Smooth muscle cell of the brain vasculature (primary cell): ENCODE results near the gene RARRES2.

Experiments used
- DNase-seq: peaks from one replicate; pipeline ENCODE4 v3.0.0-alpha.2; 2012; ENCODE audit warnings: low read depth, low spot score

Gene RARRES2

DNA sequence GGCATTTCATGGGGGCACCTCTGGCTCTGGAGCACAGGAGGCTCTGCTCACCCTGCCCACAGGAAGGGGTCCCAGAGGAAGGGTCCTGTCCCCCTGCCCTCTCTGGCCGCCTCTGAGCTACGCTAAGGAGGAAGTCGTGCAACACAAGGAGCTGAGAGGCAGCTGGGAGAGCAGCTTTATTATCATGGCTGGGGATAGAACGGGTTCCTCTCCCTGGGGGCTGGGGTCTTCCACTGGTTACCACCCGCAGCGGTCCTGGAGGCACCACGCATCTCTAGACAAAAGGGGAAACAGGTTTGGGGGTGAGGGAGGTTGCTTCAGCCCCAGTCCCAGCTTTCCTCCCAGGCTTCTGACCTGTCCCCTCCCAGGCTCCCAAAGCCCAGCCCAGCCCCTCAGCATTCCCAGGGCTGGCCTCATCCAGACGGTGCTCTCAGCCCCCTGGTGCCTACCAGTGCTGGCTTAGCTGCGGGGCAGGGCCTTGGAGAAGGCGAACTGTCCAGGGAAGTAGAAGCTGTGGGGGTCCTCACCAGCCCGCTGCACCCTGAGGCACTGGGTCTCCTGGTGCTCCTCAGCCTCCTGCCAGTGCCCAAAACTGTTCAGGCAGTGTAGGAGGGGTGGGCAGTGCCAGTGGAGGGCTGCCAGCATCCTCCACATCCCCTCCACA lies 3.1 kb downstream of the RARRES2 start:
- no peak for DNase-seq

DNA sequence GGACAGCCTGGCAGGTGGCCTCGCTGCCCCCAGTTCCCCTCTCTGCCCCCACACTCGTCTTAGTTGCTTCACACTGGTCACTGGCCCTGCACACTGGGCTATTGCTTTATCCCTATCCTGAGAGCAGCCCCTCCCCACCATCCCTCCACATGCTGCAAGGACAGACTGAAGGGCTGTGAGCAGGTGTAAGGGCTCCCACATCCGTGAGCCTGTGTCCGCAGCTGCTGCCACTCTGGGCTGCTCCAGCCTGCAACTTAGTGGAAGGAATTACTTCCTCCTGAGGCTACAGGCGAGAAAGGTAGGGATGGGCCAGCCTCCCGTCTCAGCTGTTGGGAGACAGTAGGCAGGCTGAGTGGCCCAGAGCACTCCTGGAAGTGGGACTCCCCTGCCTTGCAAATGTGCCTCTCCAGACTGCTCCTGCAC lies 3.8 kb downstream of the RARRES2 start:
- DNase-seq = no peak

DNA sequence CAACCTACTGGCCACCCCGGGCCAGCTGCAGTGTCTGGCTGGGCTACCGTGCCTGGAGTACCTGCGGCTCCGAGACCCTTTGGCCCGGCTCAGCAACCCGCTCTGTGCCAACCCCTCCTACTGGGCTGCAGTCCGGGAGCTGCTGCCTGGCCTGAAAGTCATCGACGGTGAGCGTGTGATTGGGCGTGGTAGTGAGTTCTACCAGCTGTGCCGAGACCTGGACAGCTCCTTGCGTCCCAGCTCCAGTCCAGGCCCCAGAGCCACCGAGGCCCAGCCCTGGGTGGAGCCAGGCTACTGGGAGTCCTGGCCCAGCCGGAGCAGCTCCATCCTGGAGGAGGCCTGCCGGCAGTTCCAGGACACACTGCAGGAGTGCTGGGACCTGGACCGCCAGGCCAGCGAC lies 4.2 kb downstream of the RARRES2 start:
- no peak for DNase-seq

DNA sequence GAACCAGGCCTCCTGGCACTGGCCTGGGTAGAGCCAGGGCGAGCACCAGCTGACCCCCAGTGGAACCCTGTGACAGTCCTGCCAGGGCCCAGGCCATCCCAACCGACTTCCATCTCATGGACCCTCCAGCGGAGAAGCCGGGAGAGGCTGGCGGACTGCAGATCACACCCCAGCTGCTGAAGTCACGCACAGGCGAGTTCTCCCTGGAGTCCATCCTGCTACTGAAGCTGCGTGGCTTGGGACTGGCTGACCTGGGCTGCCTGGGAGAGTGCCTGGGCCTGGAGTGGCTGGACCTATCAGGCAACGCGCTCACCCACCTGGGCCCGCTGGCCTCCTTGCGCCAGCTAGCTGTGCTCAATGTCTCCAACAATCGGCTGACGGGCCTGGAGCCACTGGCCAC lies 4.7 kb downstream of the RARRES2 start:
- DNase-seq = no peak

DNA sequence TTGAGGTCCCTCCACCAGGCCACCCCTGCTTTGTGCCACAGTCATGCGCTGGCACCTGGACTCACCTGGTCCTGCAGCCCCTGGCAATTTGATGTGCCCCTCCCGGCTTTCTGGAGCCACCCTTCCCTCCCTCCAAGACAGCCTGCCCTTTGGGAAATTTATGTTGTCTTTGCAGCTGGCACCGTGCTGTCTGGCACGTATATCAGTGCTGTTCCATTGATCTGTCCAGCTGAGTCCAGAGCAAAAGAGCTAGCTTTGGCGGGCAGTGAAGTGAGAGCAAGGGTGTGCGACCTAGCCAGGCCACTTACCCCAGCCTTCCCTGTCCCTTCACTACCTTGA lies 5.7 kb downstream of the RARRES2 start:
- no peak for DNase-seq

DNA sequence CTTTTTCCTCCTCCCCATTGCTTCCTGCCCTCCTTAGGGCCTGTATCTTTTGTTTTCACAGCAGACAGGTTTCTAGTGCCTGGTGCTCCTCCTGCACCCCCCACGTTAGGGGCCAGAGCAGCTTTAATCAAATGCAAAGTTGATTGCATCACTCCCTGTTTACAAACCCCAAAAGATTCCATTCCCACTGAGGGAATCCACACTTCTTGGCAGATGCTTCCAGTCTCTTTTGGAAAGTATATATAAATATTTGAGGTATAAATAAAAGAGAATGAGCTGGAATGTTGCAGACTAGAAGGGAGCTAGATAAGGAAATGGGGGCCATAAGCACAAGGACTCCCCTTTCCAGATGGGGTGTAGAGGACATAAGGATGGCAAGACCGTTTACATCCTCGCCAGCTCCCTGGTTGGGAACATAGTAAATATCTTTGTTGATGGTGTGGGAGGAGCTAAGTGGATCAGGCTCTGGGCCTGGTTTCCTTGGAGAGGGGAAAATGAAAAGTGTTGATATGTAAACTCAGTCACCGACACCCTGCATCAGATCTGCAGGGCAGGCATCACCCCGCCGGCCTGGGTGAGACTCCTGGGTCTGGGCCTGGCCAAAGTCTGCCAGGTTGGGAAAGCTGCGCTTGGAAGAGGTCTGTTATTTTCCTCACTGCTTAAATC lies 6.2 kb downstream of the RARRES2 start:
- DNase-seq = no peak

DNA sequence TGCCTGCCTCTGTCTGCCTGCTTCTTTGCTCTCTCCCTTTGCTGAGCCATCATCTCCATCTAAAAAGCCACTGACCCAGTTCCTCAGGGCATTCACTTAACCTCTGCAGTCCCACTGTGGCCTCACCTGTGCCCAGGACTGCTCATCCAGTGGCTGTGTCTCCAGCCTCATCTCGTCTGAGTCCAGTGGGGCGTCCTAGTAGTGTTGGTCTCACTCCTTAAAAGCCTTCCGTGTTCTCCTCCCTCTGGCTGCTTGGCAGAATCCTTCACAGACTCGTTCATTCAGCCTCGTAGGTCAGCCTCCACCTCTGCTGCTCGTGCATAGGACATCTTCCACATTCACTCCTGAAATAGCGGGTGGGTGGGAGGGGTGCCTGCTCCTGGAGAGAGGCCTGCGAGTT lies 7.3 kb downstream of the RARRES2 start:
- DNase-seq = no peak

DNA sequence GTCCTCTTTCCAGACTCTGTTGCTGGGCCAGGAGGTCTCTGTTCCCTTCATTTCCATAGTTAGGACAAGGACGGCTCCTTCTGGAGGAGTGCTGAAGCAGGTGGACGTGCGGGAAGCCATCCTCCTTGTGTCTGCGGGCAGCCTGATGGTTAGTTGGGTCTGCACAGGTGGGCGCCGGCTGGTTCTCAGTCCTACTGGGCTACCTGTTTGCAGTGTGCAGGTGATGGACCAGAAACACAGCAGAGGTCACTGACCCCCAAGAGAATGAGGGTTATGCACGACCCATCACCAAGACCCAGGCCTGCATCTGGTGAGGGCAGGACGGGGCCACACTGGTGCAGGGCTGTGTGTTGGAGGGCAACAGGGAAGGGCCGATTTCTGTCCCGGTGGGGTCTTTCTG lies 7.8 kb downstream of the RARRES2 start:
- DNase-seq = no peak

DNA sequence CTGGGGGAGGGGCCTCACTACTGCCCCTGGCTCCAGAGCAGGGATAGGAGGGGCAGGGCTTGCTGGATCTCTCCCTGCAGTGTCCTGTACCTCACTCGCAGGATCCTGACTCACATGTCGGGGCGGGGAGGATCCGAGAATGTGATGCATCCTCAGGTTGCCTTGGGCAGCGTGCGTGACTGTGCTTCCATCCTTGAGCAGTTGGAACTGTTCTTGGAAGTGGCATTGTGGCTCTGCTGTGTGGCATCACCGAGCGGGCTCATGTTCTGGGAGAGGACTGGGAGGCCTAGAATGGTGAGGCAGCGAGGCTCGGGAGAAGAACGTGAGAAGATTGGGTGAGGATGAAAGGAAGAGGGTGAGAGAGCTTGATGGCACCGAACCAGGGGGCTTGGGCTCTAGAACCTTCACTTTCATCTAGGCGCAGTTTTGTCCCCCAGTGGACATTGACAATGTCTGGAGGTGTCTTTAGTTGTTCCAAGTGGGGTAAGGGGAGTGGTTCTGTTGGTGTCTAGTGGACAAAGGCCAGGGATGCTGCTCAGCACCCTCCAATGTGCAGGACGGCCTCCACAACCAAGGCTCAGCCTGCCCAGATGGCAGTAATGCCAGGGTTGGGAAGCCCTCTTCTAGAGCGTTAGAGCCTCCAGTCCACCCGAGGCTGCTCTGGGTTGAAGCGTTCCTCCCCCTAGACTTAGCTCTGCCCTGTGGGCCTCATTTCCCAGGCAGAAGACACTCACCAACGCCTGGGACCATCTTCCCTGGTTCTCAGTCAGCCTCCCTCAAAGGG lies 8.4 kb downstream of the RARRES2 start:
- DNase-seq = no peak

DNA sequence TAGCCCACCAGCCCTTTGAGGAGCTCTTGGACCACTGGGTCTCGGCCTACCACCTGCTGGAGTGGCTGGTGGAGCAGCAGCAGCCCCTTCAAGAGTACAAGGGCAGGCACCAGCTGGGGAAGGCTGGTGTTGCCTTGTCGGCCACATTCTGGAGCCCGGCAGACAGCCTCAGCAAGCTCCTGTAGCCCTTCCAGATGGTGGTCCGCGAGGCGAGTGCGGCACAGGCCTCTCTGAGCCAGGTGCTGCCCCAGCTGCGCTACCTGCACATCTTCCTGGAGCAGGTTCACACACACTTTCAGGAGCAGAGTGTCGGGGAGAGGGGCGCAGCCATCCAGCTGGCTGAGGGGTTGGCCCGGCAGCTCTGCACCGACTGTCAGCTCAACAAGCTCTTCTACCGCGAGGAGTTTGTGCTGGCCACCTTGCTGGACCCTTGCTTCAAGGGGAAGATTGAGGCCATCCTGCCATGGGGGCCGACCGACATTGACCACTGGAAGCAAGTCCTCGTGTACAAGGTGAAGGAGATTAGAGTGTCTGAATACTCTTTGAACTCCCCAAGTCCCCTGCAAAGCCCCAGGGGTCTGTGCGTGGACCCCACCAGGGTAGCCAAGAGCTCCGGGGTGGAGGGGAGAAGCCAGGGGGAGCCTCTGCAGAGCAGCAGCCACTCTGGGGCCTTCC lies 11.1 kb downstream of the RARRES2 start:
- DNase-seq = no peak

DNA sequence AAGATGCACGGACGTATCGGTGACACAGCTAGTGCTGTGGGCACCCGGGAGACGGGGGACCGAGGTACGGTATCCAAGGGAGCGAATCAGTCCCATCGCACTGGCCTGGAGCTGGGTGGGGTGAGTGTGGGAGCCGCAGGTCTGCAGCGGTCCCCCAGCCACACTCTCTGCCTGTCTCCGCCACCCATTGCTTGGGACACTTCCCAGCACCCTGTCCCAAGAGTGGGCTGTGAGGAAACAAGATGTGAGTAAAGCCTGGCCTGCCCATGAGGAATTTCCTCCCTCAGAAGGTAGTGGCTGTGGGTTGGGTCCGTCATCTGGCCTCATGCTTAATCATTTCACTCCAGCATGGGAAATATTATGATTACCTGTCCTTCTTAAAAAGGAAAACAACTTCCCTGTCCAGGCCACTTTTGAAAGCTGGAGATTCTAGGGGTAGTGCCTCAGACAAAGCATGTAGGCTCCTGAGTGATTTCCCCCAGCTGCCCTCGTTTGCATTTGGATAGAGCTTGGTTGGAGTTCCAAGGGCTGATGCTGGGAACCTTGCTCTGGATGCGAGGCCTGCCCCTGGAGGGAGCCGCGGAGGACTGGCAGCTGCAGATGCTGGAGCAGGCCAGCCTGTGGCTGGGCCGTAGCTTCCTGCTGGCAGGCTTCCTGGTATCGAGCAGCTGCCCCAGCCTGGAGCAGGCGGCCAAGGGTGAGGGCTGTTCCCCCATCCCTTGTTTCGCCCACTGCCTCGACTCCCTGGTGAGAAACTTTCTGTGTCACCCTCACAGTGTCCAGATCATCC lies 11.9 kb downstream of the RARRES2 start:
- no peak for DNase-seq

DNA sequence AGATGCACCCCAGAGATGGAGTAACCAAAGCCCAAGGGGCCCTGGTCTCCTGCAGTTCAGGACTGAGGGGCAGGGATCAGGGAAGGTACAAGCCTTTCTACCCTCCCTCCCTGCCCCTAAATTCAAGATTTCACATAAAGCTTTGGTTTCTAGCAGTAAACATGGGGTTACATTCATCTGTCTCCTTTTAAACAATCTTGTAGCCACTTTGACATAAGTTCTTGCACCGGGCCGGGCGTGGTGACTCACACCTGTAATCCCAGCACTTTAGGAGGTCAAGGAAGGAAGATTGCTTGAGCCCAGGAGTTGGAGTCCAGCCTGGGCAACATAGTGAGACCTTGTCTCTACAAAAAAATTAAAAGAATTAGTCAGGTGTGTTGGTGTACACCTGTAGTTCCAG lies 14.1 kb downstream of the RARRES2 start:
- no peak for DNase-seq

DNA sequence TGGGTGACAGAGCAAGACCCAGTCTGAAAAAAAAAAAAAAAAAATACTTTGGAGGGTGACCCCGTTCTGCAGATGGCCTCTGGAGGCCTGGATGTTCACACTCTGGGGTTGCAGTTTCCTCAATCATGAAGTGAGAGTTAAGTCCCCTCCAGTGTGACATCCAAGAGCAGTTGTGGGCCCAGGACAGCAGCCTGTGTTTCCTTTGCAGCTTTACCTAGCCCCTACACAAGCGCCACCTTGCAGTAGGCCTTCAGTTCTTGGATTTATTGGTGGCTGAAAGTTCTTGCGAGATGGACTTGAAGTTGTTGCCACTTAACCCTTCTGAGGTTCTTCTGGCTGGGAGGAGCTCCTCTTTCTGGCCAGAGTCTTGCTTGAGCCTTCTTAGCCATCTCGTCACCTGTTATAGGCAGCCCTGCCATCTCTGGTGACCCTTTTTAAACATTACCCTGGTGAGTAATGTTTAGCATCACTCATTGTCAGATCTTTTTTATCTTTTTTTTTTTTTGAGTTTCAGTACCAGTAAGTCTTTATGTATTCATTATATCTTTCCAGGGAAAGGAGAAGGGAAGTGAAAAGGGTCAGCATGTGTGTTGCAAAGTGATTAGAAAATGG lies 14.7 kb downstream of the RARRES2 start:
- no peak for DNase-seq

DNA sequence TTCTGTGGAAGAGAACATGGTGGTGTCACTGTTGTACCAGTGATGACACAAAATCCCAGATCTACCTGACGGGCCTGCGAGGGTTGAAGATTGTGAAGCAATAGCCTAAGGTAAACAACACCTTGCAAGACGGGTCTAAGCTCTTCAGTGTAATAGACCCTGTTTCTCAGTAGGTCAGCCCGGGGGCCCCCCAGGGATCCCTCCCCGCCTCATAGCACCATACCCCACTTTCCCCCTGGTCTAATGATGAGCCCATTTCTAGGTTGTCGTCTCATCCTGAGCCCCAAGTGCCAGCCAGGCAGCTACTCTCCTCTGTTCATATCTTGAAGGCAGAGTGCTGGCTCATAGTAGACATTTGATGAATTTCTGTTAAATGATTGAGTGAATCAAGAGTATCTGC lies 15.5 kb downstream of the RARRES2 start:
- DNase-seq = no peak

DNA sequence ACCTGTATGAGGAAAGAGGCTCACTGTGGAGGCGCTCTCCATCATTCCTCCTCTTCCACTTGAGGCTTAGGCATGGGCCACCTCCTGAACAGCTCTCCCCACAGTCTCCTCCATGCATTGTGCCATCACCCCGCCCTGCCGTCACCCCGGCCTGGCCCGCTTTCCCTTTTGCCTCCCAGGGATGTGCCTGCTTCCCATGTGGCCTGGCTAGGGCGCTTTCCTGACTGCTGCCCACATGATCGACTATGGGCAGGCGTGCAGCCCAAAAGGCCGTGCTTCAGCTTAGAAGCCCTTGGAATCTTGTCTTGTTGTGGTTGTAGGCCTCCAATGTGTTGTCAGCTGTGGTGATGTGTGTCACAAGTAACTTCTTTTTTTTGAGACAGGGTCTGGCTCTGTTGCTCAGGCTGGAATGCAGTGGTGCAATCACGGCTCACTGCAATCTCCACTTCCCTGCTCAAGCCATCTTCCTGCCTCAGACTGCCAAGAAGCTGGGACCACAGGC lies 16.3 kb downstream of the RARRES2 start:
- no peak for DNase-seq

DNA sequence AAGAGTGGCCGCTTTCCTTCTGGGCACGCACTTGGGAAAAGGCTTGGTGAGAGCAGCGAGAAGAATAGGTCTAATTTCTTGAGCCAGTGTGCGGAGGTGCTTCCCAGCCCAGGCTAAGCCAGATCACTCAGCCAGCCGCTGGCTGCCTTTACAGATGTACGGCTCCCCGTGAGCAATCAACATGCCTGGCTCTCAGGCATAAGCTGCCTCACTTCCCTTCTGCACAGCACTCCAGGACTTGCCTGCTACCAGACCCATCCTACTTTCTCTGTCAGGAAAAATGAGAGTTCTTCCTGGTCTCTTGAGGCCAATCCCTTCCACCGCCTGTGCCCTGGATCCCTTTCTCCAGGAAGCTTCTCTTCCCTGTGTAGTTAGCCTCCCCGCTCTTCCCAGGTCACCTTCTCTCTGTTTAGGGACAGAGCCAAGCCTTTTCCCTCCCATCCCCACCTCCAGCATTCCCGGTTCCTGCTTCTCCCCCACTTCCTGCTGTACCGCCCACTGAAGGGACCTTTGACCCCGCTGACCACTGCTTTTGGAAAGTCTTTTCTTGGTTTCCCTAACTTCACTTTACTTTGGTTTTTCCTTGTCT lies 17.0 kb downstream of the RARRES2 start:
- no peak for DNase-seq

DNA sequence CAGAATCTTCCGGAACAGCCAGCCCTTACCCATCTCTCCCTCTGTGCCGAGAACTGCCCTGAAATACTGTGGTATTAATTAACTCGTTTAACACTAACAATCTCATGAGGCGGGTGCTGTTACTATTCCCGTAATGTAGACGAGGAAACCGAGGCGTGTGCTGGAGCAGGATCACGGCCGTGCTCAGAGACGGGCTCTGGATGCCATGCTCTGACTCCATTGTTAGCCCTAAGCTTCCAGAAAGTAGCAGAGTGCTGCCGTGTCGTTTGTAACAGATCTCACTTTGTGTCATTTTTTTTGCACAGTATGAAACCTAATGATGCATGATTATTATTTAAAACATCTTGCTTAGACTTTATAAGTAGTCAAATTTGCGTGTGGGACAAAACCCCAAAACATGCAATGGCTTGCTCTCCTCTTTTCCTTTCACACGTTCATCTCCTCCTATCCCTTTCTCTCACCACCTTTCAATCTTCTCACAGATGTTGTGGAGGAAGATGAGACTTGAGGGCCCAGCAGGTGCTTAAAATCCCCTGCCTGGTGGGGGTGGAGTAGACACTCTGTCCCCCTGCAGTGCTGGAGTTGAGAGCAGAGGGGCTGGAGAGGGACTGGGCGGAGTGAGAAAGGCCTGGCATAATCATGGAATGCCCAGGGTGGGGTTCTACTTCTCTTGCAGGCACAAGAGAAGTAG lies 17.6 kb downstream of the RARRES2 start:
- no peak for DNase-seq

DNA sequence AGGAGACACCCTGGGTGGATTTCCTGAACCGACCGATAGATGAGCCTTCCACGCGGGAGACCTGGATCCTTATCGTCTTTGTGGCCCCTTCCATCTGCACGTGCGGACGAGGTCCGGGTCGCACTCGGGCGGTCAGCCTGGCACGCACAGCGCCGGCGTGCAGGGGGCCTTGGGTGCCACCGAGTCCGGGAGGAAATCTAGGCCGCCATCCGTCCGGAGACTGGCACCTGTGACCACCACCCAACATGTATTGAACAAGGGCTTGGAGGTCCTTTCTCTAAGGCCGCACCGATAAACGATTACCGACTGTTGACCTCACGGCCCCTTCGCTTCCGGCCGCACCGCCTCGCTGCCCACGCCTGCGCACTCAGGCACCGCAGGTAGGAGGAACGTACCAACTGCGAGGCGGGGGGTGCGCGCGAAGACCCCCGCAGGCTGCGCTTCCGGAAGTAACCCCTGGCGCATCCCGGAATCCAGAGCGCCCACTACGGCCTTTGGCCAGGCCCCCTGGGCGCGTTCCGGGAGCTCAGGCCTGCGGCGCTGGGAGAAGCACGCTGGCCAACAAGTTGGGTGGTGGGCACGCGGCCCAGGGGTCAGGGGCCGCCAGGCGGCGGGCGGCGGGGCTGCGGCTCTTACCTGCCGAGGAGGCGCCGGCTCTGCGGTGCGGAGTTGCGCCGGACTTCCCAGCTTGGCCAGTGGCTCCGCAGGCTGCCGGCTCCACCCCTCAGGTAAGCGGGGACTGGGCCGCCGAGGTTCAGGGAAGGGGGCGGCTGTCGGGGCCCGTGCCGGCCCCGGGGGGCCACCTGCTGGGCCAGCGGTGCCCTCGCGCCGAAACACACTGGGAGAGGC lies 18.4 kb downstream of the RARRES2 start, which contains the start of the genes ACTR3C and LRRC61:
TSS of gene ACTR3C (minus strand) at position 713 of the 849 bp plus-strand sequence. CDS start 28,249 bp downstream, outside the sequence.
TSS of gene LRRC61 (plus strand) at position 523 of the 849 bp plus-strand sequence. CDS start 13,507 bp downstream, outside the sequence.
- no peak for DNase-seq
